Gastroesophageal sphincter (tissue), 3 donors: ENCODE results near the gene RPS23.
"Not testable (repeated sequence)": the region's sequence is repeated elsewhere in the genome, so short reads cannot be mapped to it uniquely, and the experiment has no call there.

Experiments used
- CTCF ChIP-seq, 4 experiments: fragments of 200-600 bp in 2 of 4; fragments of 450-650 bp in 2 of 4; sonication (generic) in 1 of 4; IDR thresholded peaks; one replicate each; pipeline ENCODE4 v1.5.1; 2017 to 2019; ENCODE audit warnings: antibody characterized with exemption in 4 of 4, mild to moderate bottlenecking in 2 of 4, moderate library complexity in 2 of 4
- EP300 ChIP-seq: sonication (generic); formaldehyde crosslinking; IDR thresholded peaks from one replicate; pipeline ENCODE4 v1.6.1; 2017; ENCODE audit warnings: antibody characterized with exemption, mild to moderate bottlenecking
- POLR2AphosphoS5 ChIP-seq: sonication (generic); formaldehyde crosslinking; IDR thresholded peaks from one replicate; pipeline ENCODE4 v1.6.1; 2017; ENCODE audit warnings: antibody characterized with exemption

- not testable (repeated sequence) for TF ChIP-seq EP300; POLR2AphosphoS5; CTCF (IDR thresholded peaks at IDR 0.05)
Observed at GRCh38 chr5:82267297-82267933, 10.7 kb downstream of the RPS23 start.
